NCI-H2171 treated with DMSO at 0.1 percent for 48 hours (cell line): ENCODE measurements around the gene ARL8A.
A peak's percentile ranks its signal among the peaks of the same experiment; 100 is the strongest.

Source experiments
- DNase-seq: peaks from one replicate; lab custom pipeline; 2025; lab: John Stamatoyannopoulos, UW

Gene ARL8A

GRCh38 chr1:202135221-202135721, 9.3 kb downstream of the ARL8A start:
- DNase-seq = peak; percentile 69

DNA sequence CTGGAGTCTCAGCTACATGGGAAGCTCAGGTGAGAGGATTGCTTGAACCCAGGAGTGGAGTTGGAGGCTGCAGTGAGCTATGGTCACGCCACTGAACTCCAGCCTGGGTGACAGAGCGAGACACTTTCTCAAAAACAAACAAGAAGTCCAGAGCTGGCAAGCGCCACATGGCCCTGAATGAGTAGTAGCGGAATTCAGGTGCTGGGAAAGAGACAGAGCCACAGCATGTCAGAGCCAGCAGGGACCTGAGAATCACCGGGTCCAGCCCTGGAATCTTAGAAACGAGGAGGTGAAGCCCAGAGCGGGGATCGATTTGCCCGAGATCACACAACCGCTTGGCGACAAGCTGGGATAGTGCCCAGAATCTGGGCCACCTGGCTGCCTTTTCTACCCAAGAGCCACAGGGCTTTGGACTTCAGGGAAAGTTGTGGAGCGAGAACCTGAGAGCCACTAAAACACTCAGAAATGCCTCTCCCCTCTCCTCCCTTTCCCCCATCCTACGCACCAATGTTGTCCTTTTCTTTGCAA, 9.8 kb downstream of the ARL8A start:
- DNase-seq = no peak

- DNase-seq = no peak
Observed at GRCh38 chr1:202133989-202134388, 10.5 kb downstream of the ARL8A start.

- DNase-seq = no peak
Observed at GRCh38 chr1:202133496-202133895, 11.0 kb downstream of the ARL8A start.

DNA sequence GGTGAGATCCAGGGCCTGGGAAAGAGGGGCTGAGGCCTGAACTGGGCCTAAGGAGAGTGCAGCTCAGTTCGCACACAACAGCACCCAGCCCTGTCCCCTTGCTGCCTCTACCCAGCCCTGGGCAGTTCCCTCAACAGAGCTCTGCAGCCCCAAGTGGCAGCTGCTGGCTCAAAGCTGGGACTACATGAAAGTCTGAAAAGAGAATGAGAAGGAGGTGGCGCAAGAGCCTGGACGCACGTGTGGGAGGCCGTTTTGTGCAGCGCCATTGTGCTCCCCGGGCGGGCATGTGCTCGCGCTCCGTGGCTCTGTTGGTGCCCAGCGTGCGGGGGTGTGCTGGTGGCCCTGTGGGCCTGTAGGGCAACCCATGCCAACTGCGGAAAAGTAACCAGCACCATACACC, 11.5 kb downstream of the ARL8A start:
- DNase-seq = no peak

- DNase-seq = no peak
Observed at GRCh38 chr1:202131956-202132821, 12.3 kb downstream of the ARL8A start.

- no peak for DNase-seq
Observed at GRCh38 chr1:202130816-202131522, 13.6 kb downstream of the ARL8A start.

GRCh38 chr1:202130297-202130721, 14.2 kb downstream of the ARL8A start:
- no peak for DNase-seq

GRCh38 chr1:202129453-202130296, 14.9 kb downstream of the ARL8A start:
- DNase-seq = no peak

DNA sequence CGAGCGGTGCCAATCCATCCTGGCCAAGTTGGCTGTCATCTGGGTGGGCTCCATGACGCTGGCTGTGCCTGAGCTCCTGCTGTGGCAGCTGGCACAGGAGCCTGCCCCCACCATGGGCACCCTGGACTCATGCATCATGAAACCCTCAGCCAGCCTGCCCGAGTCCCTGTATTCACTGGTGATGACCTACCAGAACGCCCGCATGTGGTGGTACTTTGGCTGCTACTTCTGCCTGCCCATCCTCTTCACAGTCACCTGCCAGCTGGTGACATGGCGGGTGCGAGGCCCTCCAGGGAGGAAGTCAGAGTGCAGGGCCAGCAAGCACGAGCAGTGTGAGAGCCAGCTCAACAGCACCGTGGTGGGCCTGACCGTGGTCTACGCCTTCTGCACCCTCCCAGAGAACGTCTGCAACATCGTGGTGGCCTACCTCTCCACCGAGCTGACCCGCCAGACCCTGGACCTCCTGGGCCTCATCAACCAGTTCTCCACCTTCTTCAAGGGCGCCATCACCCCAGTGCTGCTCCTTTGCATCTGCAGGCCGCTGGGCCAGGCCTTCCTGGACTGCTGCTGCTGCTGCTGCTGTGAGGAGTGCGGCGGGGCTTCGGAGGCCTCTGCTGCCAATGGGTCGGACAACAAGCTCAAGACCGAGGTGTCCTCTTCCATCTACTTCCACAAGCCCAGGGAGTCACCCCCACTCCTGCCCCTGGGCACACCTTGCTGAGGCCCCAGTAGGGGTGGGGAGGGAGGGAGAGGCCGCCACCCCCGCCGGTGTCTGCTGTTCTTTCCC, 16.5 kb downstream of the ARL8A start:
- no peak for DNase-seq

DNA sequence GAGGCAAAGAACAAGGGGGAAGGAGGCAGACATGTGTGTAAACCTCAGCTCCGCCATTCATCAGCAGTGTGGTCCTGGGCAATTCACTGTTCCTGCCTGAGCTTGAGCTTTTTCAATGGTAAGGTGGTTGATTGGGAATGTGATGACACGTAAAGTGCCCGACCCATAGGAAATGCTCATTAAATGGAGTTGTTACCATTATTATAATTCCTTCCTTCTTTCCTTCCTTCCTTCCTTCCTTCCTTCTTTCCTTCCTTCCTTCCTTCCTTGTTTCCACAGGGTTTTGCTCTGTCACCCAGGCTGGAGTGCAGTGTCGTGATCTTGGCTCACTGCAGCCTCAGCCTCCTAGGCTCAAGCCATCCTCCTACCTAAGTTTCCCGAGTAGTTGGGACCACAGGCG, 17.5 kb downstream of the ARL8A start:
- no peak for DNase-seq

- DNase-seq = no peak
Observed at GRCh38 chr1:202126426-202126825, 18.1 kb downstream of the ARL8A start.

GRCh38 chr1:202125611-202126010, 18.9 kb downstream of the ARL8A start:
- no peak for DNase-seq

DNA sequence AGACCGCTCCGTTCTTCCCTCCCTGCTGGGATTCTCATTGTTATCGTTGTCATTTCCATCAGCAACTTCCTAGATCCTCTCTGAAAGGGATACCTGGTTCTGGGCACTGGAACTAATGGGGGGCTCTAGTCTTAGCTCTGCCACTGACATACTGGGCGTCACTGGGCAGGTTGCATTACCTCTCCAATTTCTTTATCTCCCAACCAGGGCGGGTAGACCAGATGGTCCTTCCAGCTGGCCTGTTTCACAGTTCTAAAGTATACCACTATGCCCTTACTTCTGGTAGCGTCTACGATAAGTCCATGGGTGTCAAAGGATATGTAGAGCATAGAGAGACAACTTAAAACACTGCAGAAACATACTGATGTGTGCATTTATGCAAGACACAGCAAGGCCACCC, 20.4 kb downstream of the ARL8A start:
- peak; percentile 64 for DNase-seq

DNA sequence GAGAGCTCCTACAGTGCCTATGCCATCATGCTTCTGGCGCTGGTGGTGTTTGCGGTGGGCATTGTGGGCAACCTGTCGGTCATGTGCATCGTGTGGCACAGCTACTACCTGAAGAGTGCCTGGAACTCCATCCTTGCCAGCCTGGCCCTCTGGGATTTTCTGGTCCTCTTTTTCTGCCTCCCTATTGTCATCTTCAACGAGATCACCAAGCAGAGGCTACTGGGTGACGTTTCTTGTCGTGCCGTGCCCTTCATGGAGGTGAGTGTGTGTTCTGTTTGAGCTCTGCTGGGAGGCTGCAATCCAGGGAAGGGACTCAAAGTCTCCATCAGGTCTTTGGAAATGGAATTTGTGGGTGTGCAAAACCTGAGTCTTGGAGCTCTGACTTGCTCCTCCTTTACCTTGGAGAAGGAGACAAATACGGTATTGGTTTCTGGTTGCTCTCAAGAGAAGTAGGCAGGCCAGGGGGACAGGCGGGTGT, 21.2 kb downstream of the ARL8A start:
- no peak for DNase-seq

DNA sequence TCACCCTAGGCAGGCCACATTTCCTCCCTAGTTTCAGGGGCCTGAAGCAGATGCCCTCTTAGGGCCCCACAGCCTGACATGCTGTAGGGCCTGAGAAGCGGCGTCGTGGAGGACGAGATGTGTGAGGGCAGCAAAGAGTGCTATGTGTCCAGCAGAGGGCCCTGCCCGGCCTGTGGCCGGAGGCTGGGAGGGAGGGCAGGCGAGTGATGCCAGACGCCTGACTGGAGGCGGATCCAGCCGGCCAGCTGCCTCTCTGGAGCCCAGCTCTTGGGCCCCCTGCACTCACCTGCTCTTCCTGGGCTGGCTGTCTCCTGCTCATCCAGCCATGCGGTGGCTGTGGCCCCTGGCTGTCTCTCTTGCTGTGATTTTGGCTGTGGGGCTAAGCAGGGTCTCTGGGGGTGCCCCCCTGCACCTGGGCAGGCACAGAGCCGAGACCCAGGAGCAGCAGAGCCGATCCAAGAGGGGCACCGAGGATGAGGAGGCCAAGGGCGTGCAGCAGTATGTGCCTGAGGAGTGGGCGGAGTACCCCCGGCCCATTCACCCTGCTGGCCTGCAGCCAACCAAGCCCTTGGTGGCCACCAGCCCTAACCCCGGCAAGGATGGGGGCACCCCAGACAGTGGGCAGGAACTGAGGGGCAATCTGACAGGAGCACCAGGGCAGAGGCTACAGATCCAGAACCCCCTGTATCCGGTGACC, 21.8 kb downstream of the ARL8A start, which contains the start of gene GPR37L1:
TSS of gene GPR37L1 (plus strand) at position 279 of the 697 bp plus-strand sequence. CDS start at position 326, 47 bp downstream.
- DNase-seq = no peak

DNA sequence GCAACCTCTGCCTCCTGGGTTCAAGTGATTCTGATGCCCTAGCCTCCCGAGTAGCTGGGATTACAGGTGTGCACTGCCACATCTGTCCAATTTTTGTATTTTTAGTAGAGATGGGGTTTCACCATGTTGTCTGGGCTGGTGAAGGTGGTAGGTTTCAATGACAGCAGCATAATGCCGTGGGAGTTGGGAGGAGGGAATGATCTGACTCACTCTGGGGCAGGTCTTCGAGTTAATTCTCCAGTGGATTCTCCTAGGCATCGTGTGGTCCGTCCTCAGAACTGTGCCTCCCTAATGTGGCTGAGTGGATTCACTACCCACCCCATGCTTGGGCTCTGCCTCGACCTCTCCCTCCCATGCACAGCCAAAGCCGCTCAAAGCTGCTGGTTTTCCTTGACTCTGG, 23.5 kb downstream of the ARL8A start:
- no peak for DNase-seq

- DNase-seq = no peak
Observed at GRCh38 chr1:202117898-202118371, 26.6 kb downstream of the ARL8A start.

- DNase-seq = no peak
Observed at GRCh38 chr1:202116287-202116686, 28.2 kb downstream of the ARL8A start.

- peak; percentile 44 for DNase-seq
Observed at GRCh38 chr1:202113690-202114300, 30.7 kb downstream of the ARL8A start.
